Forelimb muscle (tissue), 1 donor: ENCODE measurements around the gene CFAP73. TPM values are rescaled to one million over a fixed set of nuclear protein-coding genes. Genes with fewer than 3 reads are reported as not detected.

Experiments used
- DNase-seq: peaks from one replicate; pipeline ENCODE4 v3.0.0-alpha.2; 2013; ENCODE audit warnings: low read depth
- polyA plus RNA-seq: library from polyadenylated mRNA; unstranded; fragments of 120-200 nt; gene quantifications from one replicate; pipeline ENCODE4 v1.2.1, GENCODE V29; 2013; ENCODE audit not compliant: insufficient read length

The CFAP73 gene
- polyA plus RNA-seq, 1 donor, result 0.13 TPM

DNA sequence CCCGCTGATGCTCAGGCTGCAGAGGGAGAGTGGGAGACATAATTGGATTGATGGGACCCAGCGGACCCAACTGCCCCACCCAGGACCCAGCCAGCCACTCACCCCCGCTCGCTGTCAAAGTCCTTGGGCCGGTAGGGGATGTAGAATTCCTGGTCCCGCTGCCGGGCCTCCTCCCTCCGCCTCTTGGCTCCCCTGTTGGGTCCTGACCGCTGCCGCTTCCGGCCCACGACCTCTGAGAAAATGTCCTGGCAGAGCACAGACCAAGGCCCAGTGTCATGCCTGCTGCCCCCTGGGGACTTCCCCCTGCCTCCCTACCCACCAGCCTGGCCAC lies 13.5 kb downstream of the CFAP73 start:
- DNase-seq, result no peak

DNA sequence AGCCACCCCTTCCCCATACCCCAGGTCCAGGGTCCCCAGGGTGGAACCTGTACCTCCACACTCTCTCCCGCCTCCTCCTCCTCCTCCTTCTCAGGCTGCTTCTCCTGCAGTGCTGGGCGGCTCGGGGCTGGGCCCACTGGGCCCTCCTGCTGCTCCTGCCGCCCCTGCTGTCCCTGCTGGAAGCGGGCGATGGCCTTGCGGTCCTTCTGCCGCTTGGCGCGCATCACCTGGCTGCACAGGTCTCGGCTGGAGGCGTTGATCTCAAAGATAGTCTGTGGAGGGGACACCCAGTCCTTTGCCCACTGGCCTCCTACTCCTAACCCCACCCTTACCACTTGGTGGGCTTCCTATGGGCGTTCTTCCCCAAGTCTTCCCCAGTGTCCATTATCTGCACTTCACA lies 14.5 kb downstream of the CFAP73 start:
- no peak for DNase-seq

GRCh38 chr12:113165521-113166450 lies 16.3 kb downstream of the CFAP73 start:
- DNase-seq, result no peak

GRCh38 chr12:113167868-113168267 lies 18.3 kb downstream of the CFAP73 start:
- DNase-seq, result no peak

DNA sequence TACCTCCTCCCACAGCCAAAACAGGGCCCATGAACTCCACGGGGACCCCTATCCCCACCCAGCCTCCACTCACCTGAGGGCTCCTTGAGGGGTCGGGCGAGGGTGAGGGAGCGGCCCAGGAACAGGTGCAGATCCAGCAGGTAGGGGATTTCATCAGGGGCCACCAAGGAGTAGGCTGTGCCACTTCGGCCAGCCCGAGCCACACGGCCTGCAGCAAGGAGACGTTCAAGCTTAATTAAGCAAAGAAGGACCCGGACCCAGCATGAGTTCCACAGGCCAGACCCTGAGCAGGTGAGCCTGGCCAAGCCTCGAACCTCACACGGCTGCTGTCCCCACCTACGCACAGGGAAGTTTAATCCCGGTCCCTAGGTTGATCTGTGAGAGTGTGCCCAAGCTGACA lies 20.2 kb downstream of the CFAP73 start:
- DNase-seq, result no peak

DNA sequence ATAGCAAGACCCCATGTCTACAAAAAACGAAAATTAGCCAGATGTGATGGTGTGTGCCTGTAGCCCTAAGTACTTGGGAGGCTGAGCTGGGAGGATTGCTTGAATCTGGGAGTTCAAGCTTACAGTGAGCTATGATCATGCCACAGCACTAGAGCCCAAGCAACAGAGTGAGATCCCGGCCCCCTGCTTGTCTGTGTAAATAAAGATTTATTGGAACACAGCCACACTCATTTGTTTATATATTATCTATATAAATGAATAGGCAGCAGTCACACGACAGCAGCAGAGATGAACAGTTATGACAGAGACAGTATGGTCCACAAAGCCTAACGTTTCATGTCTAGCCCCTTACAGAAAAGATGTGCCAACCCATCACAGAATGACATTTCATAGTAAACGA lies 20.9 kb downstream of the CFAP73 start:
- DNase-seq, result no peak

DNA sequence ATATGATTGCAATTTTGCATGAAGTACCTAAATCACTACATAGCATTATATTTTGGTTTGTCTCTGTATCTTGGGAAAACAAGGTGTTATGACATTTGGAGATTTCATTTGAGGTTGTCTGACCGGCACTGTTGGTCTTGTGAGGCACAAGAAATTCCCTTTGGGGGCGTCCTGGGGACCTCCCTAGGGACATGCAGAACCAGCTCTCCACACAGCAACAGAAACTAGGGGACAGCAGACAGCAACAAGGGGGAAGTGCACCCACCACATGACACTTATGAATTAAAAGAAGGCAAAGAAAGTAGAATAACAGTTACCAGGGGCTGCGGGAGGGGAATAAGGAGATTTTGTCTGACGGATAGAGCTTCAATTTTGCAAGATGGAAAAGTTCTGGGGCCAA lies 21.4 kb downstream of the CFAP73 start:
- DNase-seq, result no peak

DNA sequence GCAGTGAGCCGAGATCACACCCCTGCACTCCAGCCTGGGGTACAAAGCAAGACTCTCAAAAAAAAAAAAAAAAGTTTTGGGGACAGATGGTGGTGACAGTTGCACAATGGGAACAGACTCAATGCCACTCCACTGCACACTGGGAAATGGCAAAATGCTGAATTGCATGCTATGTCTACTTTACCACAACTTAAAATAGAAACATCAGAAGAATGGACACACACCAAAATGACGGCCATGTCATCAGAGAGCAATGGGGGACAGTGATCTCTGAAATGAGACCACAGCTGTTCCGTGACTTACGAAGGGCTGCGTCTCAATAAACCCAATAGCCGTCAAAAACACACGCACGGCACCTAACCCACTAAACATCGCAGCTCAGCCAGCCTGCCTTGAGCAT lies 22.0 kb downstream of the CFAP73 start:
- DNase-seq, result no peak

DNA sequence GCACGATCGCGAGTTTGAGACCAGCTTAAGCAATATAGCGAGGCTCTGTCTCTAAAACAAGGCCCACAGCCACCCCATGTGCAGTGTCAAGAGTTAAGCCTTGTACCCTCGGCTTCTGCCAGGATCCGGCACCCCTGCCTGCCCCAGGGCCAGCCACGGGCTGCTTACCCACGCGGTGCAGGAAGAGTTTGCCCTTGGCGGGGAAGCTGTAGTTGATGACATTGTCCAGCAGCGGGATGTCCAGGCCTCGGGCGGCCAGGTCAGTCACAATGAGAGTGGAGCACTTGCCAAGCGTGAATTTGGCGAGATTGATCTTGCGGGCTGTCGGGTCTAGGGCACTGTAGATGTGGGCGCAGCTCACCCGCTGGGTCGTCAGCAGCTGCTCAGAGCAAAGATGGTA lies 22.7 kb downstream of the CFAP73 start:
- DNase-seq, result no peak

DNA sequence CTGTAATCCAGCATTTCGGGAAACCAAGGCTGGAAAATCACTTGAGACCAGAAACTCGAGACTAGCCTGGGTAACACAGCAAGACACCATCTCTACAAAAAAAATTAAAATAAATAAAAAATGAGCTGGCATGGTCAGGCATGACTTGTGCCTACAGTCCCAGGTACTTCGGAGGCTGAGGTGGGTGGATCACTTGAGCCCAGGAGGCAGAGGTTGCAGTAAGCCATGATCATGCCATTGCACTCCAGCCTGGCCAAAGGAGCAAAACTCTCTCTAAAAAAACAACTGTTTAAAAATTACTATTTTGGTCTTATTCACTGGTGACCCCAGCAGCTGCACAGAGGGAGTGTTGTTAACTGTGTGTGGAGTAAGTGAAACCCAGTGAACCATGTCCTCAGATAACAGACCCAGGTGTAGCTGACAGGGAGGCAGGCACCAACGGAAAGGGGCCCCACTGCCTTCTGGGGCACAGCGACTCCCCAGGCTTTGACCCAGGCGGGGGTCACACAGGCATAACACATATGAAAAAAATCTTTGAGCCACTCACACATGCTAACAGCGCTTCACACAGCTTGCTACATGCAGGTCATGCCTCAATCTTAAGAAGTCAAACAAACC lies 23.7 kb downstream of the CFAP73 start:
- DNase-seq, result no peak

- DNase-seq, result no peak
Observed at GRCh38 chr12:113174461-113175384, 25.2 kb downstream of the CFAP73 start.

- no peak for DNase-seq
Observed at GRCh38 chr12:113179023-113179422, 29.5 kb downstream of the CFAP73 start.

DNA sequence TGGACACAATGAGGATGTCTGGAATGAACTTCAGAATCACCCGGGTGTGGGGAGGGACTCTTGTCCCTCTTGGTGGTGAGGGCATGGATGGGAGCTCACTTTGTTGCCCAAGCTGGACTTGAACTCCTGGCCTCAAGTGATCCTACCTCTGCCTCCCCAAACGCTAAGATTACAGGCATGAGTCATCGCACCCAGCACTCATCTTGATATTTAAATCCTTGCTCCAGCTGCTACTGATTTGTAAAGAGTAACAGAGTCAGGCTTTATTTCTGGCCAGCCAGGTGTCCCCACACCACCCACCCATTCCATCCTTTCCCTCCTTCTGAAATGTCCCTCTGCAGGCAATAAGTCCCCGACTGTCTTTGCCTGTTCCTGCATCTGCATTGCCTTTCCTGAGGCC lies 30.8 kb downstream of the CFAP73 start:
- no peak for DNase-seq

- no peak for DNase-seq
Observed at GRCh38 chr12:113181975-113182374, 32.5 kb downstream of the CFAP73 start.

- DNase-seq, result no peak
Observed at GRCh38 chr12:113183030-113183589, 33.6 kb downstream of the CFAP73 start.

DNA sequence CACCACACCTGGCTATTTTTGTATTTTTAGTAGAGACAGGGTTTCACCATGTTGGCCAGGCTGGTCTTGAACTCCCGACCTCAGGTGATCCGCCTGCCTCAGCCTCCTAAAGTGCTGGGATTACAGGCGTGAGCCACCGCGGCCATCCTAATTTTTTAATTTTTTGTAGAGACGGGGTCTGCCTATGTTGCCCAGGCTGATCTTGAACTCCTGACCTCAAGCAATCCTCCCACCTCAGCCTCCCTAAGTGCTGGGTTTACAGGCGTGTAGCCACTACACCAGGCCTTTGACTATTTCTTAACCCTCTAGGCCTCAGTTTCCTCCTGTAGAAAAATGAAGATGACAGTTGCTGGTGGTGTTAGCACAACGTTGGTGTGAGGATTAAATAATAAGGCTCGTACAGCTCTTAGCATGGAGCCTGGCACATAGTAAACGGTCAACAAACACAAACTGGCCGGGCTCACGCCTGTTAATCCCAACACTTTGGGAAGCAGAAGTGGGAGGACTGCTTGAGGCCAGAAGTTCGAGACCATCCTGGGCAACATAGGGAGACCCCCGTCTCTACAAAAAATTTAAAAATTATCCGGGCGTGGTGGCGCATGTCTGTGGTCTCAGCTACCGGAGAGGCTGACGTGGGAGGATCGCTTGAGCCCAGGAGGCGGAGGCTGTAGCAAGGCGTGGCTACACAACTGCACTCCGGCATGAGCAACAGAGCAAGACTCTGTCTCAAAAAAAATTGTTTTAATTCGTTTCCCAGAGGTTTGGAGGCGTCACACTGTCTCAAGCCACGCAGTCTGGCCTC lies 34.8 kb downstream of the CFAP73 start:
- no peak for DNase-seq

GRCh38 chr12:113184900-113185179 lies 35.3 kb downstream of the CFAP73 start:
- DNase-seq, result peak; percentile 80

- no peak for DNase-seq
Observed at GRCh38 chr12:113185180-113186032, 35.9 kb downstream of the CFAP73 start, which contains the start of the genes DDX54 and RITA1. TSS of gene DDX54 (minus strand) at chr12:113185478. CDS start at chr12:113185451, 27 bp downstream. TSS of gene RITA1 (plus strand) at chr12:113185721. CDS start at chr12:113186747, 1,026 bp downstream.

DNA sequence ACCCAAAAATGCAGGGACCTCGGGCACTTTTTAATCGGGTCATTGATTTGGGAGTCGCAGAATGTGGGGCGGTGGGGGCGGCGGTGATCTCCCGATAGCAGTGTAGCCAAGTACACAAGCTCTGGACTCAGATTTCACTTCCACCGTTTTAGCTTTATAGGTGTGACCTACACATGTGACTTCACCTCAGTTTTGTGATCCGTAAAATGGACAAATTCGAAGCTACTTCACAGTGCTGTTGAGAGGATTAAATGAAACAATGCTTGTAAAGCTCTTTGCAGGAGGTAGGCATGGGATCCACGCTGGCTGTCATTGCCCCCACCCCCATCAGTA lies 36.5 kb downstream of the CFAP73 start:
- DNase-seq, result no peak

GRCh38 chr12:113186666-113187325 lies 37.3 kb downstream of the CFAP73 start:
- no peak for DNase-seq
